CD4-positive, alpha-beta T cell treated with Interleukin-15 for 1 hour (primary cell): Measurements from ENCODE around the gene GCNT1.
"Not testable (repeated sequence)": the region's sequence is repeated elsewhere in the genome, so short reads cannot be mapped to it uniquely, and the experiment has no call there.

Experiments used
- DNase-seq: peaks from one replicate; pipeline ENCODE4 v3.0.0-alpha.2; 2020

GCNT1 gene

DNA sequence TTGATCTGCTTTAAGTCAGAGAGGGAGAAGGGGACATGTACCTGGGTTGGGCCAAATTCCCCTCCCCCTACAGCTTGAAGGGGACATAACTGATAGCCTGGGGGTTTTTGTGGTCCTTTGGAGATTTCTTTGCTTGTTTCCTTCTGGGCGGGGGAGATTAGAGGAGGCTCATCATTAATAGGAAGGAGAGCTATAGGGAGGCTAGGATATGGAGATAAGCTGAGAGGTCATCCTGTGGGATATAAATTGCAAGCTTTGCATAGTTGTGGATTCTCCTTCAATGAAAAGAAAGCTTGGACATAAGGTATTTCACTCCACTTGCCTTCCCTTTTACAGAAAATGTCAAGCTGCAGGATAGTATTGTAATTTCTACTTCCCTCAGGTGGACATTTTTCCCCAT is 34.5 kb downstream of the GCNT1 start:
- not testable (repeated sequence) for DNase-seq

DNA sequence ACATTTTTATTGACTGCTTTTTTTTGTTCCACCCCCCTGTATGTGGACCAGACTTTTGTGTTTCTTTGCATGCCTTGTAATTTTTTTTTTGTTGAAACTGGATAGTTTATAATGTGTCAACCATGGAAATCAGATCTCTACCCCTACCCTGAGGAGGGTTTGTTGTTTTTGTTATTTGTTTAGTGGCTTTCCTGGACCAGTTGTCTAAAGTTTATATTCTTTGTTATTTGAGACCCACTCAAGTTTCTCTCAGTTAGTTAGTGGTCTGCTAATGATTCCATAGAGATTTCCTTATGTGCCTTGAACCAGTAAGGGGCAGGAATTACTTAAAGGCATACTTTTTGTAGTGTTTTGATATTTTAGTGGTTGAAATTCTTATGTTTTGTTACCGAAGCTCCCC is 41.1 kb downstream of the GCNT1 start:
- no peak for DNase-seq

DNA sequence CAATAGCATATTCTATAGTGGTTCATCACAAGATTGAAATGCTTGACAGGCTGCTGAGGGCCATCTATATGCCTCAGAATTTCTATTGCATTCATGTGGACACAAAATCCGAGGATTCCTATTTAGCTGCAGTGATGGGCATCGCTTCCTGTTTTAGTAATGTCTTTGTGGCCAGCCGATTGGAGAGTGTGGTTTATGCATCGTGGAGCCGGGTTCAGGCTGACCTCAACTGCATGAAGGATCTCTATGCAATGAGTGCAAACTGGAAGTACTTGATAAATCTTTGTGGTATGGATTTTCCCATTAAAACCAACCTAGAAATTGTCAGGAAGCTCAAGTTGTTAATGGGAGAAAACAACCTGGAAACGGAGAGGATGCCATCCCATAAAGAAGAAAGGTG is 43.8 kb downstream of the GCNT1 start:
- no peak for DNase-seq

DNA sequence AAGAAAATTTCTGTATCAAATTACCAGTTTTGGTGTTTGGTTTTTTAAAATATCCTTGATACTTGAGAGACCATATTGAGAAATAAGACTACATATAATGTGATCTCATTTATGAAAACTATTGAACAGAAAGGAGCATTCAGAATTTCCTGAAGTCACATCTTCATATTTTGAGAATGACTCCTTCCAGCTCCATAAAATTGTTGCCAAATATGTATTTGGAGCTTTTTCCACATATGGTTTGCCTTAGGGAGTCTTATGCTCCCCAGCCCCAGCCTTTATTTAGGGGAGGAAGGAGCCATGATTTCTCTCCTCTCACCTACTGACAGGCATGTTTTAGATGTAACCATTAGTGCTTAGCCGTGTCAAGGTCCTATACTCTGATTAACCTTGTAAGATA is 51.1 kb downstream of the GCNT1 start:
- DNase-seq = no peak

- no peak for DNase-seq
Observed at GRCh38 chr9:76510446-76510845, 51.5 kb downstream of the GCNT1 start.

DNA sequence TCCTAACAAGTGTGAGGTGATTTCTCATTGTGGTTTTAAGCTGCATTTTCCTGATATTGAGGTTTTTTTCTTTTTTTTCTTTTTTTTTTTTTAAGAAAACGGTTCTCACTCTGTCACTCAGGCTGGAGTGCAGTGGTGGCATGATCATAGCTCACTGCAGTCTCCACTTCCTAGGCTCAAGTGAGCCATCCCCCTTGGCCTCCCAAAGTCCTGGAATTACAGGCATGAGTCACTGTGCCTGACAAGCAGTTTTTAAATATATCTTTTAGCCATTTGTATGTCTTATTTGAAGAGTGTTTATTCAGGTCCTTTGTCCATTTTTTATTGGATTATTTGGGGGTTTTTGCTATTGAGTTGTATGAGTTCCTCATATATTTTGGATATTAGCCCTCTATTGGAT is 53.8 kb downstream of the GCNT1 start:
- no peak for DNase-seq

- DNase-seq = no peak
Observed at GRCh38 chr9:76516350-76516749, 57.4 kb downstream of the GCNT1 start.

DNA sequence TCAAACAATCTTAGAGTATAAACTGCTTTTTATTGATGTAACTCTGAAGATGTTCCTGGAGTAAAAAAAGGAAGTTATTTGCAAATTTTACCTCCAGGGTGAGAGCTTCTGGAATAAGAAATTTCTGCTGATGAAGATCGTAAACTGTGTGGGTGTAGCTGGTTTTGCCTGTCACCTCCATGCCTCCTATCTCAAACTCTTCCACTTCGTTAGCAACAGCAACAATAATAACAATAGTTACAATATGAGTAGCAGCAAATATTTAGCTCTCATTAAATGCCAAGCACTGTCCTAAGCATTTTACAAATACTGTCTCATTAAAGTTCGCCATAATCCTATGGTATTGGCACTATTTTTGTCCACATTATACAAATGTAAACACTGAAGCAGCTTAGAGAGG is 57.9 kb downstream of the GCNT1 start:
- DNase-seq = no peak

DNA sequence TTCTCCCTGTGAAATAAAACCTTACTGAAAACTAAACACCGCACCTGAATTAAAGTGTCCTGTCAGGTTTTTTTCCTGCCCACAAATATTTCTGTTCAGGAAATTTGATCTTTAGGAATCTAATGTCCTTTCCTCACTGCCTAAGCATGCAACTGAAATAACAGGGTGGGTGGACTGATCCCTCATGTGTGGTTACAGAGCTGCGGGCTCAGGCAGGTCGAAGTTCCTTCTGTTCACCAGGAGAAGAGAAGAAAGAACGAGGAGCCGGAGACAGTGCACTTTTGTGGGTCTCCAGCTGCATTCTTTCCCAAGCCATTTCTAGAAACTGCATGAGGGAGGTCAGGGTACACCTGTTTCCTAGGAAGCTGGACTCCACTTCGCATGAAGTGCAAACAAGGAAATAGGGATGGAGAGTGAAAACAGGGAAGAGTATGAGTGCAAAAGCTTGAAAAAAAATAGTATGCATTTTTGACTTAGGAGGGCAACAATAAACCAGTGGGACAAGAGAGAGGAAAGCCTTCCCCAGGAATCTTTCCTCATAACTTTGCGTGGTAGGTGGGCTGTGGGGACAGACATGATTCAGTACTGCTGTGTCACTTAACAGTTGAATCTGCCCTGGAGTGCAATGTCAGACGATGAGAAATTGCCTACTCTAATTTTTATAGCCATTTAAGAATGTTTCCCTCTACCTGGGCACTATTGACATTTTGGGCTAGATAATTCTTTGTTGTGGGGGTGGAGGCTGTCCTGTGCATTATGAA is 60.3 kb downstream of the GCNT1 start:
- no peak for DNase-seq

- no peak for DNase-seq
Observed at GRCh38 chr9:76521244-76521681, 62.3 kb downstream of the GCNT1 start.

- DNase-seq = no peak
Observed at GRCh38 chr9:76521906-76522305, 62.9 kb downstream of the GCNT1 start.

GRCh38 chr9:76523617-76524200 is 64.7 kb downstream of the GCNT1 start:
- not testable (repeated sequence) for DNase-seq

- DNase-seq = no peak
Observed at GRCh38 chr9:76525196-76525595, 66.2 kb downstream of the GCNT1 start.

- no peak for DNase-seq
Observed at GRCh38 chr9:76526026-76526425, 67.0 kb downstream of the GCNT1 start.

DNA sequence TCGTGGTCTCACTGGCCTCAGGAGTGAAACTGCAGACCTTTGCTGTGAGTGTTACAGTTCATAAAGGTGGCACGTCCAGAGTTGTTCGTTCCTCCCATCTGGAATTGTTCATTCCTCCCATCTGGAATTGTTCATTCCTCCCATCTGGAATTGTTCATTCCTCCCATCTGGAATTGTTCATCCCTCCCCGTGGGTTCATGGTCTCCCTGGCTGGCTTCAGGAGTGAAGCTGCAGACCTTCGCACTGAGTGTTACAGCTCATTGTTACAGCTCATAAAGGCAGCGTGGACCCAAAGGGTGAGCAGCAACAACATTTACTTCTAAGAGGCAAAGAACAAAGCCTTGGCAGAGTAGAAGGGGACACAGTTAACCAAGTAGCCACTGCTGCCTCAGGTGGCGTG is 69.1 kb downstream of the GCNT1 start:
- DNase-seq = no peak

DNA sequence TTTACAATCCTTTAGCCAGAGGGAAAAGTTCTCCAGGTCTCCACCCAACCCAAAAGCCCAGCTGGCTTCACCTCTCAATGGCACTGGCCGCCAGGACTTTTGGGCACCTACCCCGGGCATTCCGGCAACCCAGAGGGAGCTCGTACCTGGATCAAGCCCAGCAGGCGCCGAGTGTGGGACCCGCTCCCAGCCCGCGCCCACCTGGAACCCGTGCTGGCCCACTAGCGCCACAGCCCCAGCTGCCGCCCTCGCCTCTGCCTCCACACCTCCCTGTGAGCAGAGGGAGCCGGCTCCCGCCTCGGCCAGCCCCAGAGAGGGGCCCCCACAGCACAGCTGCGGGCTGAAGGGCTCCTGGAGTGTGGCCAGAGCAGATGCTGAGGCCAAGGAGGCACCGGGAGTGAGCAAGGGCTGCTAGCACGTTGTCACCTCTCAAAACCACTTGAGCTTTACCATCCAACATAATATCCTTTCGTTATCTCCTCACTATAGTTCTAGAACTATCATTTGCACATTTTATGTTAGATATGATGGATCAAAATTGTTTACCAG is 69.7 kb downstream of the GCNT1 start:
- DNase-seq = no peak

DNA sequence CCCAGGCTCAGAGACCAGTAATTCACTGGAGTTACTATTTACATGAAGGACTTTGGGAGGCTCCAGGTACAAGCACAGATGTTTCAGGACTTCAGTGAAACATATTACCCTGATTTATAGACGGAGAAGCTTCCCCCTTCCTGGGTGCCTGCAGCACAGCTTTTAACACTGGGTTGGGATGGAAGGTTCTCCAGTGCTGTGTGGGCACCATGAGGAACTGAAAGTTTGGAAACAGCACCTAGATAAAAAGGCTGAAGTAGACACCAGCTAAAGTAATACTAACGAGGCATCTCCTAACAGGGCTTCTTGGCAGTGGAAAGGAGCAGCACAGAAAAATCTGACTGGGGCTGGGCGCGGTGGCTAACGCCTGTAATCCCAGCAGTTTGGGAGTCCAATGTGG is 70.7 kb downstream of the GCNT1 start:
- DNase-seq = no peak

DNA sequence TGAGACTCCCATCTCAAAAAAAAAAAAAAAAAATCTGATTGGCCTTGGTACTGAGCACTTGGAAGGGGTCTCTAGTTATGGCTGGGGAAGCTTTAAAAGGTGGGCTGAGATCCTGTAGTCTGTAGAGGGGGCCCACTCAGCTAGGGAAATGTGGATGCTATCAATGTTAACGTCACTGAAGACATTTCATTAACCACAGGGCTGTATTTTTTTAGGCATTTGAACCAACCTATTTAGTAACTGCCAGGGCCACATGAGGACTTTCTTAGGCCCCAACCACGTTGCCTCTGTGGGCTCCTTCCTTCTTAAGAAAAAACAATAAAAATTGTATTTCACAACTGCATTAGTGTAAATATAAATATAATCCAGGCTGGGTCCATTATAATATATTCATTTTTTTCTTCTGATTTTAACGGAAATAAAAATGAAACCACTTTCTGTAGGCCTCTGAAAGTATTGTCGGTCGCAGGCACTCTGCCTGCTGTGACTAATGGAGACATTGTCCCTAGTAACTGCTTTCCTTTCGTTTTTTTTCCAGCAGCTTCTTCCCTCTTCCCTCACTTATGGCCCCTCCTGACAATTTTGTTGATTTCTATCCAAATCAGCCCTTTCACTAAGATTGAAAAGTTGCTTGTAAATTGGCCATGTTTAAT is 71.6 kb downstream of the GCNT1 start:
- DNase-seq = no peak

- DNase-seq = no peak
Observed at GRCh38 chr9:76531231-76531780, 72.3 kb downstream of the GCNT1 start.

- not testable (repeated sequence) for DNase-seq
Observed at GRCh38 chr9:76532877-76533276, 73.9 kb downstream of the GCNT1 start.

GRCh38 chr9:76534026-76534425 is 75.0 kb downstream of the GCNT1 start:
- DNase-seq = no peak

DNA sequence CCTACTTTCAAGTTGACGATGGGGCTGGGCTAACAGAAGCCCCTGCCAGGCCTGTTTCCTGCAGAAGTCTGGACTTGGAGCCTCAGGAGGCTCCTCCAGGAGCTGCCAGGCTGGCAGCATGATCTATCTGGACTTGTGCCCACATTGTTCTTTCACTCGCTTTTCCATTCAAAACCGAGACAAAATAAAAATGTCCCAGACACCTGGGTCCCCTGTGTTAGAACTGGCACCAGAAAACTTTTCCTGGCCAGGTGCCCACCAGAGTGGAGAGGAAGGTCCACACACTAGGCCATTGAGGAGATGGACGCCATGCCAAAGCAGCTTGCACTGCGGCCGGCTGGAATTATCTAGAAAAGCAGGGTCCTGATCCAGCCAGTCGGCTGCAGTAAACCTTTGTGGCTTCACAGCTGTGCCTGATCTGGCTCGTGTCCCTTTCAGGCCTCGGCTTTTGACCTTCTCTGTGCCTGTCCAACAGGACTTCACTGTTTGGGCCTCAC is 78.2 kb downstream of the GCNT1 start:
- no peak for DNase-seq

- DNase-seq = no peak
Observed at GRCh38 chr9:76539180-76539579, 80.2 kb downstream of the GCNT1 start.

GRCh38 chr9:76542360-76542759 is 83.4 kb downstream of the GCNT1 start:
- no peak for DNase-seq
